ENCODE data around the gene BCL2. TPM values are rescaled to one million over a fixed set of nuclear protein-coding genes. Genes with fewer than 3 reads are reported as not detected.

The BCL2 gene
- total and polyA plus RNA-seq, 7 donors, result 2.8 to 25.7 (median 11.3) TPM

DNA sequence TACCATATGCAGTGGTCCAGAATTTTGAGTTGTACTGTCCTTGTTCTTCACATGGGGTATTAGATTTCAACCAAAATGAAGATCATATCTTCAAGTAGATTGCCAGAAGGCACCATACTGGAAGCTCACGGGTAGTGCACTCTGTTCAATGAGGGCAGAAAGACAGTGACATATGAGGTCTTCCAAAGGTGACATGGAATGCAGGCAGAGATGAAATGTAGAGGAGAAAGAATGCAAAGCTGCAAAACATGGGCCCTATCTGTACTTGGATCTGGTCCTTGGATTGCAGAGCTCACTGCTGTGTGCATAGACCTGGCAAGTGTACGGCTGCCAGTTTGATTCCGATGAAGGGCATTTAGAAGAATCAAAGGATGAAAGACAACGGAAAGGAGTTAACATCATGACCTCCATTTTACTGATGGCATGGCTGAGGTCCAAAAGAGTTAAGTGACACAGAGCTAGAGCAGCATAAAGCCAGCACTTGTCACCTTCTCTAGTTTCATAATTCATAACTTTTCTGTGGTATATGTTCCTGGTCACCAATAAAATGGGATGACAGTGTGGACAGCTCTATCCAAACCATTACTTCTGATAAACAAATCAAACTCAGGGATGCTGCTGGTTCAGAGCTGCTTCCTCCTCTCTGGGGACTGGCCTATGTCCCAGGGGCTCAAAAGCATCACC is 64.7 kb downstream of the BCL2 start:
- H3K36me3 ChIP-seq, result no peaks in the 10 kb centered on the region
- H3K27ac ChIP-seq, result no peak overlapping the region
- DNase-seq, result no peak
- WGBS, 2 donors, result 82 to 97% methylated on average over 4 of the region's 4 CpGs
- intact Hi-C loops (cut with DNase I), result no loop called here
- TF ChIP-seq, protein P1, sequence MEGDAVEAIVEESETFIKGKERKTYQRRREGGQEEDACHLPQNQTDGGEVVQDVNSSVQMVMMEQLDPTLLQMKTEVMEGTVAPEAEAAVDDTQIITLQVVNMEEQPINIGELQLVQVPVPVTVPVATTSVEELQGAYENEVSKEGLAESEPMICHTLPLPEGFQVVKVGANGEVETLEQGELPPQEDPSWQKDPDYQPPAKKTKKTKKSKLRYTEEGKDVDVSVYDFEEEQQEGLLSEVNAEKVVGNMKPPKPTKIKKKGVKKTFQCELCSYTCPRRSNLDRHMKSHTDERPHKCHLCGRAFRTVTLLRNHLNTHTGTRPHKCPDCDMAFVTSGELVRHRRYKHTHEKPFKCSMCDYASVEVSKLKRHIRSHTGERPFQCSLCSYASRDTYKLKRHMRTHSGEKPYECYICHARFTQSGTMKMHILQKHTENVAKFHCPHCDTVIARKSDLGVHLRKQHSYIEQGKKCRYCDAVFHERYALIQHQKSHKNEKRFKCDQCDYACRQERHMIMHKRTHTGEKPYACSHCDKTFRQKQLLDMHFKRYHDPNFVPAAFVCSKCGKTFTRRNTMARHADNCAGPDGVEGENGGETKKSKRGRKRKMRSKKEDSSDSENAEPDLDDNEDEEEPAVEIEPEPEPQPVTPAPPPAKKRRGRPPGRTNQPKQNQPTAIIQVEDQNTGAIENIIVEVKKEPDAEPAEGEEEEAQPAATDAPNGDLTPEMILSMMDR (IDR thresholded peaks at IDR 0.05), result no peak
- TF ChIP-seq POLR2AphosphoS5 (IDR thresholded peaks at IDR 0.05) (no peak), EP300 (IDR thresholded peaks at IDR 0.05) (no peak), POLR2A (IDR thresholded peaks at IDR 0.05) (no peak)
- H3K4me3 ChIP-seq, result no peak overlapping the region
- H3K4me1 ChIP-seq, result peaks cover 0 to 35% (median 25%) of the 10 kb centered on the region in 4 donors
- no peaks in the 10 kb centered on the region for H3K9me3 ChIP-seq
- H3K27me3 ChIP-seq, result no peaks in the 10 kb centered on the region

DNA sequence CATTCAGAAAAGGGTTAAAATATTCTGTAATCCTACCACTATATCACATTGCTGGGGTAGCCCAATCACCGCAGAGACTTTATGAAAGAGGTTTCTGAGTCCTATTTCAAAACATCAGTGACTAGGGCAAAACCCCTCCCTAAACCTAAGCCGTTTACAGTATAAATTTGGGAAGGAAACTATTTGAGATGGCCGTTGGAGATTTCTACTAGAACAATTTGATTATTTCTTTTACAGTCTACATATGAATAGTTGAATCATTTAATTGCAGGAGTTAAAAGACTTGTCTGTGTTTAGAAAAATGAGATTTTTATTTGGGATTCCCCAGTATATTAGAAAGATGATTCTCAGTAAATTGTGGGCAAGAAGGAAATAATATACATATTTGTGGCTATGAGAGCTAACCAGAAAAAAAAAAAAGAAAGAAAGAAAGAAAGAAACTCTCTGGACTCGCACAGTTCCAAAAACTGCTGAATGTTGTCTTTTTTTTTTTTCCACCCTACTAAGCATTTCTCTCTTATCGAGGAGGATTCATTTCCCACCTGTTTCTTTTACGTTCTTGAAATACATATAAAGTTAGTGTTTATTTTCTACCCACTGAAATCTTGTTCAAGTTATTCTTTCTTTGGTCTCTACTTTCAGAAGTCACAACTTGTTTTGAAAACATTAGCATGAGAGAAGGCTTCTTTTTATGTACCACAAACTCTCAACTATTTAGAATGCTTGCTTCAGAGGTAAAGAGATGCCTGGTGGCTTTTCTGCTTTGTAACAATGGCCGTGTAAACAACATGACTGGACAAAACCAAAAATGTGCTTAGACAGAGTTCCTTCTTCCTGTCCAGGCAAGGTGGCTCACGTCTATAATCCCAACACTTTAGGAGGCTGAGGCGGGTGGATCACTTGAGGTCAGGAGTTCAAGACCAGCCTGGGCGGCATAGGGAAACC is 65.9 kb downstream of the BCL2 start:
- no peak for TF ChIP-seq EP300 (IDR thresholded peaks at IDR 0.05)
- TF ChIP-seq POLR2A (IDR thresholded peaks at IDR 0.05), result no peak
- TF ChIP-seq, protein P1 (IDR thresholded peaks at IDR 0.05), result no peak
- no peak for TF ChIP-seq POLR2AphosphoS5 (IDR thresholded peaks at IDR 0.05)
- Histone ChIP-seq H3K36me3 (no peaks in the 10 kb centered on the region), H3K27me3 (no peaks in the 10 kb centered on the region), H3K4me1 (peaks cover 0 to 36% (median 23%) of the 10 kb centered on the region in 4 donors), H3K9me3 (no peaks in the 10 kb centered on the region), H3K27ac (peak overlapping the region in 3 of 4 donors; percentile 21 to 44 (median 27)), H3K4me3 (peak overlapping the region in 3 of 4 donors; percentile 6 to 15 (median 14))
- intact Hi-C loops (cut with DNase I), result no loop called here
- WGBS, 2 donors, result 33 to 42% methylated on average over 10 of the region's 10 CpGs
- DNase-seq, result no peak

DNA sequence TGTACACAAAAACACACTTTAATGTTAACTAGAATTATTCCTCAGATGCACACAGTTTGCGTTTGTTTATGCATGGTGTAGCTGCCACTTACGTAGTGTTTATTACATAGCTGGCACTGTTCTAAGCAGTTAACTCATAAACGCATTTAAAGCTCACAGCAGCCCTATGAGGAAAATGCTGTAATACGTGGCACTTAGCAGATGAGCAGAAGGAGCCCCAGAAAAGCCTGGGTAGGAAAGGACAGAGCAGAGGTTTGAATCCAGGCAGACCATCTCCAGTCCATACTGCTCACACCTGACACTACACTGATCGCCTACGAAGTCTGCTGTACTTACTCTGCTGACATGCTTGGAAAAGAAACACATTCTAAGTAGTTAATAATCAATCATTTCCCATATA is 66.6 kb downstream of the BCL2 start:
- no peaks in the 10 kb centered on the region for H3K27me3 ChIP-seq
- peak overlapping the region in 3 of 4 donors; percentile 21 to 44 (median 27) for H3K27ac ChIP-seq
- no peaks in the 10 kb centered on the region for H3K36me3 ChIP-seq
- TF ChIP-seq EP300 (IDR thresholded peaks at IDR 0.05) (no peak), POLR2AphosphoS5 (IDR thresholded peaks at IDR 0.05) (no peak), POLR2A (IDR thresholded peaks at IDR 0.05) (no peak)
- TF ChIP-seq, protein P1 (IDR thresholded peaks at IDR 0.05), result no peak
- H3K4me3 ChIP-seq, result peak overlapping the region in 3 of 4 donors; percentile 6 to 15 (median 14)
- intact Hi-C loops (cut with DNase I), result no loop called here
- 12 to 59% methylated on average over 6 of the region's 6 CpGs for WGBS, 2 donors
- DNase-seq, result no peak
- H3K4me1 ChIP-seq, result peaks cover 0 to 36% (median 23%) of the 10 kb centered on the region in 4 donors
- no peaks in the 10 kb centered on the region for H3K9me3 ChIP-seq

DNA sequence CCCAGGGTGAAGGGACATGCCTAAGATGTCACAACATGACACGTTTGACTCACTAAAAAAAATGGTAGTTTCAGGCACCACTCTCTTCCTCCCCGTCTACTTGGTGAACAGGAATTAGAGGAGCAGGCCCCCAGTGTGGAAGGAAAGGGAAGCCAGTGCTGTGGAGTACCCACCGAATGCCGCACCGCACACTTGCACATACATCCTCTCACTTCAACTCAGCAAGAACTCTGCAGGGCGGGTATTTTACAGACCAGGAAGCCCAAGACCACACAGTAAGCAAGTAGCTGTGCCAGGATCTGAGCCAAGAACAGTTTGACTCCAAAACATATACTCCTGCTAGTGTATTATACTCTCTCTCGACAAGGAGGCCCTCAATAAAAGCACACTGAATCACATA is 69.8 kb downstream of the BCL2 start:
- H3K4me3 ChIP-seq, result no peak overlapping the region
- no peaks in the 10 kb centered on the region for H3K9me3 ChIP-seq
- TF ChIP-seq, protein P1 (IDR thresholded peaks at IDR 0.05), result no peak
- TF ChIP-seq EP300 (IDR thresholded peaks at IDR 0.05), result no peak
- TF ChIP-seq POLR2A (IDR thresholded peaks at IDR 0.05), result no peak
- no peak for TF ChIP-seq POLR2AphosphoS5 (IDR thresholded peaks at IDR 0.05)
- 21 to 34% methylated on average over 7 of the region's 7 CpGs for WGBS, 2 donors
- intact Hi-C loops (cut with DNase I), result no loop called here
- H3K4me1 ChIP-seq, result peaks cover 0 to 43% (median 18%) of the 10 kb centered on the region in 4 donors
- no peaks in the 10 kb centered on the region for H3K36me3 ChIP-seq
- peak overlapping the region in 2 of 4 donors; percentile 20 to 38 for H3K27ac ChIP-seq
- DNase-seq, result no peak
- H3K27me3 ChIP-seq, result no peaks in the 10 kb centered on the region

Data from sigmoid colon (tissue), 7 donors.